ENCODE results near the gene SECISBP2L.

- TF ChIP-seq CTCF (optimal IDR thresholded peaks at IDR 0.05 in 1 of 3, IDR thresholded peaks at IDR 0.05 in 1 of 3, conservative IDR thresholded peaks at IDR 0.05 in 1 of 3; ENCODE audit: extremely low read depth in 1 of 3, insufficient read depth in 2 of 3, low read length in 3 of 3): no peak
- no peak for TF ChIP-seq EZH2 (IDR thresholded peaks at IDR 0.05; ENCODE audit: low read length)
Measured at GRCh38 chr15:48946840-48947187, 99.4 kb downstream of the SECISBP2L start.

Measured in keratinocyte (primary cell).